ENCODE data around the gene OR6B3. TPM values are rescaled to one million over a fixed set of nuclear protein-coding genes. Genes with fewer than 3 reads are reported as not detected.
"Not testable (repeated sequence)": the region's sequence is repeated elsewhere in the genome, so short reads cannot be mapped to it uniquely, and the experiment has no call there.

The OR6B3 gene
- total RNA-seq, 2 donors from 2014 or later: not detected

GRCh38 chr2:240052524-240052923 lies 797 bp downstream of the OR6B3 start:
- Mint-ChIP-seq H3K9me3 (no peaks in the 10 kb centered on the region), H3K36me3 (no peaks in the 10 kb centered on the region), H3K27ac (no peak overlapping the region)
- no peak for DNase-seq (ENCODE audit: low spot score in 2 of 2)
- no peak for ATAC-seq

- H3K9me3 Mint-ChIP-seq: no peaks in the 10 kb centered on the region
- H3K27ac Mint-ChIP-seq: no peak overlapping the region
- no peak for DNase-seq (ENCODE audit: low spot score in 2 of 2)
- ATAC-seq: no peak
- no peaks in the 10 kb centered on the region for H3K36me3 Mint-ChIP-seq
These were observed 1.6 kb downstream of the OR6B3 start for GRCh38 chr2:240051697-240052096.

- H3K27ac Mint-ChIP-seq: no peak overlapping the region
- no peaks in the 10 kb centered on the region for H3K36me3 Mint-ChIP-seq
- ATAC-seq (no peak), DNase-seq (ENCODE audit: low spot score in 2 of 2) (no peak)
- H3K9me3 Mint-ChIP-seq: no peaks in the 10 kb centered on the region
These were observed 3.0 kb downstream of the OR6B3 start for GRCh38 chr2:240050278-240050677.

- Mint-ChIP-seq H3K36me3 (no peaks in the 10 kb centered on the region), H3K9me3 (no peaks in the 10 kb centered on the region), H3K27ac (no peak overlapping the region)
- DNase-seq (ENCODE audit: low spot score in 2 of 2) (no peak), ATAC-seq (no peak)
These were observed 5.1 kb downstream of the OR6B3 start for GRCh38 chr2:240048237-240048636.

GRCh38 chr2:240045098-240045497 lies 8.2 kb downstream of the OR6B3 start:
- Mint-ChIP-seq H3K36me3 (no peaks in the 10 kb centered on the region), H3K27ac (no peak overlapping the region), H3K9me3 (no peaks in the 10 kb centered on the region)
- ATAC-seq: no peak
- DNase-seq (ENCODE audit: low spot score in 2 of 2): no peak

- ATAC-seq; H3K9me3 Mint-ChIP-seq; H3K36me3 Mint-ChIP-seq; H3K27ac Mint-ChIP-seq; DNase-seq (ENCODE audit: low spot score in 2 of 2): not testable (repeated sequence)
These were observed 9.2 kb downstream of the OR6B3 start for GRCh38 chr2:240044096-240044495.

GRCh38 chr2:240043279-240043989 lies 9.9 kb downstream of the OR6B3 start:
- H3K9me3 Mint-ChIP-seq: no peaks in the 10 kb centered on the region
- no peak for DNase-seq (ENCODE audit: low spot score in 2 of 2)
- no peak for ATAC-seq
- H3K27ac Mint-ChIP-seq: no peak overlapping the region
- no peaks in the 10 kb centered on the region for H3K36me3 Mint-ChIP-seq

GRCh38 chr2:240042740-240043139 lies 10.6 kb downstream of the OR6B3 start:
- ATAC-seq (no peak), DNase-seq (ENCODE audit: low spot score in 2 of 2) (no peak)
- H3K9me3 Mint-ChIP-seq: no peaks in the 10 kb centered on the region
- no peak overlapping the region for H3K27ac Mint-ChIP-seq
- no peaks in the 10 kb centered on the region for H3K36me3 Mint-ChIP-seq

- DNase-seq (ENCODE audit: low spot score in 2 of 2) (no peak), ATAC-seq (no peak)
- Mint-ChIP-seq H3K36me3 (no peaks in the 10 kb centered on the region), H3K9me3 (no peaks in the 10 kb centered on the region), H3K27ac (no peak overlapping the region)
These were observed 12.0 kb downstream of the OR6B3 start for GRCh38 chr2:240041363-240041762.

GRCh38 chr2:240037358-240037757 lies 16.0 kb downstream of the OR6B3 start:
- Mint-ChIP-seq H3K36me3 (no peaks in the 10 kb centered on the region), H3K9me3 (no peaks in the 10 kb centered on the region)
- ATAC-seq: no peak

GRCh38 chr2:240033330-240033678 lies 20.0 kb downstream of the OR6B3 start:
- H3K27ac Mint-ChIP-seq: no peak overlapping the region
- no peak for DNase-seq (ENCODE audit: low spot score in 2 of 2)
- no peaks in the 10 kb centered on the region for H3K36me3 Mint-ChIP-seq
- ATAC-seq: no peak
- no peaks in the 10 kb centered on the region for H3K9me3 Mint-ChIP-seq

More at GRCh38 chr2:240037358-240037757, 16.0 kb downstream of the OR6B3 start:
- H3K27ac Mint-ChIP-seq: no peak overlapping the region
- no peak for DNase-seq (ENCODE audit: low spot score in 2 of 2)

GRCh38 chr2:240032406-240033329 lies 20.7 kb downstream of the OR6B3 start:
- H3K9me3 Mint-ChIP-seq: no peaks in the 10 kb centered on the region
- no peaks in the 10 kb centered on the region for H3K36me3 Mint-ChIP-seq
- no peak for ATAC-seq
- H3K27ac Mint-ChIP-seq: no peak overlapping the region
- no peak for DNase-seq (ENCODE audit: low spot score in 2 of 2)

- DNase-seq (ENCODE audit: low spot score in 2 of 2): no peak
- no peak for ATAC-seq
- peak within 1 kb of the TSS in 1 of 2 donors; percentile 58 for H3K27ac Mint-ChIP-seq
- H3K36me3 Mint-ChIP-seq: peaks cover 0 to 6% of the 10 kb centered on the region in 2 donors
- H3K9me3 Mint-ChIP-seq: no peaks in the 10 kb centered on the region
These were observed 22.8 kb downstream of the OR6B3 start, which contains the start of gene OR6B2 for GRCh38 chr2:240030379-240031094. OR6B2 (minus strand) TSS chr2:240030429; CDS start chr2:240030429, 0 bp downstream.

GRCh38 chr2:240024766-240025165 lies 28.6 kb downstream of the OR6B3 start:
- Mint-ChIP-seq H3K36me3 (peaks cover 15 to 16% of the 10 kb centered on the region in 2 donors), H3K9me3 (no peaks in the 10 kb centered on the region), H3K27ac (peak overlapping the region; percentile 92 to 99)
- DNase-seq (ENCODE audit: low spot score in 2 of 2) (peak in 1 of 2 donors; percentile 15), ATAC-seq (peak; percentile 43 to 48)

- DNase-seq (ENCODE audit: low spot score in 2 of 2): no peak
- ATAC-seq: no peak
- H3K9me3 Mint-ChIP-seq: no peaks in the 10 kb centered on the region
- peak overlapping the region in 1 of 2 donors; percentile 92 for H3K27ac Mint-ChIP-seq
- H3K36me3 Mint-ChIP-seq: peaks cover 15 to 16% of the 10 kb centered on the region in 2 donors
These were observed 29.5 kb downstream of the OR6B3 start for GRCh38 chr2:240023792-240024191.

GRCh38 chr2:240021488-240022104 lies 31.7 kb downstream of the OR6B3 start:
- ATAC-seq (peak in 1 of 2 donors; percentile 37), DNase-seq (ENCODE audit: low spot score in 2 of 2) (peak in 1 of 2 donors; percentile 75)
- Mint-ChIP-seq H3K9me3 (no peaks in the 10 kb centered on the region), H3K36me3 (peaks cover 14 to 15% of the 10 kb centered on the region in 2 donors), H3K27ac (no peak overlapping the region)
